Measurements from ENCODE around the gene PET100. TPM values are rescaled to one million over a fixed set of nuclear protein-coding genes. Genes with fewer than 3 reads are reported as not detected.

Gene PET100
- total RNA-seq, 1 donor from 2014 or later: 141 TPM

- Mint-ChIP-seq H3K27ac (ENCODE audit: unreplicated experiment) (peak overlapping the region; percentile 4), H3K36me3 (ENCODE audit: low read depth) (no peaks in the 10 kb centered on the region), H3K9me3 (no peaks in the 10 kb centered on the region), H3K27me3 (ENCODE audit: low read depth) (peaks cover 39% of the 10 kb centered on the region), H3K4me3 (peak overlapping the region; percentile 24), H3K4me1 (peaks cover 8% of the 10 kb centered on the region)
- DNase-seq (ENCODE audit: low read depth, low spot score): peak; percentile 96
- TF ChIP-seq CTCF (conservative IDR thresholded peaks at IDR 0.05): peak; percentile 100
Observed at GRCh38 chr19:7652061-7652641, 22.6 kb downstream of the PET100 start.

GRCh38 chr19:7654401-7654800 is 24.8 kb downstream of the PET100 start:
- Mint-ChIP-seq H3K9me3 (no peaks in the 10 kb centered on the region), H3K27ac (ENCODE audit: unreplicated experiment) (no peak overlapping the region), H3K36me3 (ENCODE audit: low read depth) (no peaks in the 10 kb centered on the region), H3K4me1 (peaks cover 13% of the 10 kb centered on the region), H3K27me3 (ENCODE audit: low read depth) (peaks cover 40% of the 10 kb centered on the region), H3K4me3 (no peak overlapping the region)
- TF ChIP-seq CTCF (conservative IDR thresholded peaks at IDR 0.05): no peak
- DNase-seq (ENCODE audit: low read depth, low spot score): no peak

- H3K27me3 Mint-ChIP-seq (ENCODE audit: low read depth): peaks cover 35% of the 10 kb centered on the region
Observed at GRCh38 chr19:7655581-7655980, 26.0 kb downstream of the PET100 start.

GRCh38 chr19:7657131-7657751 is 27.6 kb downstream of the PET100 start:
- Mint-ChIP-seq H3K4me3 (no peak overlapping the region), H3K27ac (ENCODE audit: unreplicated experiment) (no peak overlapping the region), H3K36me3 (ENCODE audit: low read depth) (no peaks in the 10 kb centered on the region), H3K9me3 (no peaks in the 10 kb centered on the region), H3K27me3 (ENCODE audit: low read depth) (peaks cover 28% of the 10 kb centered on the region), H3K4me1 (peaks cover 10% of the 10 kb centered on the region)
- no peak for TF ChIP-seq CTCF (conservative IDR thresholded peaks at IDR 0.05)
- no peak for DNase-seq (ENCODE audit: low read depth, low spot score)

More at GRCh38 chr19:7655581-7655980, 26.0 kb downstream of the PET100 start:
- Mint-ChIP-seq H3K27ac (ENCODE audit: unreplicated experiment) (no peak overlapping the region), H3K4me3 (no peak overlapping the region), H3K4me1 (peaks cover 13% of the 10 kb centered on the region), H3K9me3 (no peaks in the 10 kb centered on the region), H3K36me3 (ENCODE audit: low read depth) (no peaks in the 10 kb centered on the region)
- DNase-seq (ENCODE audit: low read depth, low spot score): no peak
- TF ChIP-seq CTCF (conservative IDR thresholded peaks at IDR 0.05): no peak

GRCh38 chr19:7658219-7658686 is 28.7 kb downstream of the PET100 start:
- peaks cover 27% of the 10 kb centered on the region for H3K27me3 Mint-ChIP-seq (ENCODE audit: low read depth)
- no peak for DNase-seq (ENCODE audit: low read depth, low spot score)
- H3K4me1 Mint-ChIP-seq: peaks cover 5% of the 10 kb centered on the region
- H3K27ac Mint-ChIP-seq (ENCODE audit: unreplicated experiment): no peak overlapping the region
- no peak for TF ChIP-seq CTCF (conservative IDR thresholded peaks at IDR 0.05)
- no peaks in the 10 kb centered on the region for H3K9me3 Mint-ChIP-seq
- no peaks in the 10 kb centered on the region for H3K36me3 Mint-ChIP-seq (ENCODE audit: low read depth)
- no peak overlapping the region for H3K4me3 Mint-ChIP-seq

Data from neural crest cell (in vitro differentiated cells).